ENCODE measurements around the gene NBL1. TPM values are rescaled to one million over a fixed set of nuclear protein-coding genes. Genes with fewer than 3 reads are reported as not detected.

NBL1 gene
- total RNA-seq, 2 donors from 2014 or later: 32.0 to 32.3 TPM

- ATAC-seq (no peak), DNase-seq (no peak)
- peaks cover 17% of the 10 kb centered on the region for H3K4me1 Mint-ChIP-seq
- H3K4me3 Mint-ChIP-seq: peak overlapping the region; percentile 66
- peaks cover 6% of the 10 kb centered on the region for H3K36me3 Mint-ChIP-seq (ENCODE audit: low read depth)
- no peaks in the 10 kb centered on the region for H3K27me3 Mint-ChIP-seq
- H3K9me3 ChIP-seq (ENCODE audit: control insufficient read depth, low read length, poor library complexity, severe bottlenecking): no peaks in the 10 kb centered on the region
- peak overlapping the region; percentile 71 for H3K27ac Mint-ChIP-seq
Measured at GRCh38 chr1:19689085-19689757, 45.1 kb downstream of the NBL1 start.

GRCh38 chr1:19689856-19690255 lies 45.7 kb downstream of the NBL1 start:
- Mint-ChIP-seq H3K27me3 (no peaks in the 10 kb centered on the region), H3K27ac (peak overlapping the region; percentile 8), H3K36me3 (ENCODE audit: low read depth) (peaks cover 6% of the 10 kb centered on the region), H3K4me3 (no peak overlapping the region), H3K4me1 (peaks cover 17% of the 10 kb centered on the region)
- no peak for ATAC-seq
- DNase-seq: no peak
- no peaks in the 10 kb centered on the region for H3K9me3 ChIP-seq (ENCODE audit: control insufficient read depth, low read length, poor library complexity, severe bottlenecking)

- Mint-ChIP-seq H3K27me3 (no peaks in the 10 kb centered on the region), H3K36me3 (ENCODE audit: low read depth) (peaks cover 6% of the 10 kb centered on the region), H3K27ac (peak overlapping the region; percentile 29), H3K4me3 (no peak overlapping the region), H3K4me1 (peaks cover 17% of the 10 kb centered on the region)
- DNase-seq (no peak), ATAC-seq (no peak)
- H3K9me3 ChIP-seq (ENCODE audit: control insufficient read depth, low read length, poor library complexity, severe bottlenecking): no peaks in the 10 kb centered on the region
Measured at GRCh38 chr1:19690342-19690741, 46.2 kb downstream of the NBL1 start.

- no peak for DNase-seq
Measured at GRCh38 chr1:19694298-19694697, 50.2 kb downstream of the NBL1 start.

GRCh38 chr1:19695772-19696171 lies 51.7 kb downstream of the NBL1 start:
- Mint-ChIP-seq H3K27me3 (no peaks in the 10 kb centered on the region), H3K4me1 (no peaks in the 10 kb centered on the region), H3K27ac (no peak overlapping the region), H3K36me3 (ENCODE audit: low read depth) (peaks cover 6% of the 10 kb centered on the region), H3K4me3 (no peak overlapping the region)
- ATAC-seq (no peak), DNase-seq (no peak)
- H3K9me3 ChIP-seq (ENCODE audit: control insufficient read depth, low read length, poor library complexity, severe bottlenecking): no peaks in the 10 kb centered on the region

More at GRCh38 chr1:19694298-19694697, 50.2 kb downstream of the NBL1 start:
- ATAC-seq: no peak
- no peak overlapping the region for H3K27ac Mint-ChIP-seq
- H3K27me3 Mint-ChIP-seq: no peaks in the 10 kb centered on the region
- peaks cover 9% of the 10 kb centered on the region for H3K36me3 Mint-ChIP-seq (ENCODE audit: low read depth)
- H3K9me3 ChIP-seq (ENCODE audit: control insufficient read depth, low read length, poor library complexity, severe bottlenecking): no peaks in the 10 kb centered on the region
- peaks cover 3% of the 10 kb centered on the region for H3K4me1 Mint-ChIP-seq
- H3K4me3 Mint-ChIP-seq: no peak overlapping the region

- H3K27ac Mint-ChIP-seq: no peak overlapping the region
- ATAC-seq (no peak), DNase-seq (no peak)
- H3K36me3 Mint-ChIP-seq (ENCODE audit: low read depth): peaks cover 3% of the 10 kb centered on the region
- no peaks in the 10 kb centered on the region for H3K9me3 ChIP-seq (ENCODE audit: control insufficient read depth, low read length, poor library complexity, severe bottlenecking)
- no peaks in the 10 kb centered on the region for H3K27me3 Mint-ChIP-seq
- H3K4me1 Mint-ChIP-seq: no peaks in the 10 kb centered on the region
- no peak overlapping the region for H3K4me3 Mint-ChIP-seq
Measured at GRCh38 chr1:19696820-19697219, 52.7 kb downstream of the NBL1 start.

GRCh38 chr1:19698181-19698580 lies 54.1 kb downstream of the NBL1 start:
- ATAC-seq: no peak
- Mint-ChIP-seq H3K36me3 (ENCODE audit: low read depth) (peaks cover 3% of the 10 kb centered on the region), H3K4me1 (no peaks in the 10 kb centered on the region), H3K27me3 (no peaks in the 10 kb centered on the region), H3K4me3 (no peak overlapping the region), H3K27ac (no peak overlapping the region)
- no peaks in the 10 kb centered on the region for H3K9me3 ChIP-seq (ENCODE audit: control insufficient read depth, low read length, poor library complexity, severe bottlenecking)
- DNase-seq: no peak

- Mint-ChIP-seq H3K4me3 (no peak overlapping the region), H3K27me3 (no peaks in the 10 kb centered on the region), H3K36me3 (ENCODE audit: low read depth) (peaks cover 3% of the 10 kb centered on the region), H3K4me1 (no peaks in the 10 kb centered on the region), H3K27ac (no peak overlapping the region)
- ATAC-seq (no peak), DNase-seq (no peak)
- H3K9me3 ChIP-seq (ENCODE audit: control insufficient read depth, low read length, poor library complexity, severe bottlenecking): no peaks in the 10 kb centered on the region
Measured at GRCh38 chr1:19700079-19700777, 56.1 kb downstream of the NBL1 start.

GRCh38 chr1:19703280-19703679 lies 59.2 kb downstream of the NBL1 start:
- Mint-ChIP-seq H3K36me3 (ENCODE audit: low read depth) (no peaks in the 10 kb centered on the region), H3K27me3 (no peaks in the 10 kb centered on the region), H3K4me3 (no peak overlapping the region), H3K27ac (no peak overlapping the region), H3K4me1 (no peaks in the 10 kb centered on the region)
- ATAC-seq (no peak), DNase-seq (no peak)
- no peaks in the 10 kb centered on the region for H3K9me3 ChIP-seq (ENCODE audit: control insufficient read depth, low read length, poor library complexity, severe bottlenecking)

GRCh38 chr1:19704247-19705113 lies 60.4 kb downstream of the NBL1 start:
- H3K4me1 Mint-ChIP-seq: no peaks in the 10 kb centered on the region
- H3K9me3 ChIP-seq (ENCODE audit: control insufficient read depth, low read length, poor library complexity, severe bottlenecking): no peaks in the 10 kb centered on the region
- H3K27ac Mint-ChIP-seq: peak overlapping the region; percentile 19
- ATAC-seq (peak; percentile 77), DNase-seq (peak; percentile 31 to 53 (median 32))
- no peak overlapping the region for H3K4me3 Mint-ChIP-seq
- no peaks in the 10 kb centered on the region for H3K36me3 Mint-ChIP-seq (ENCODE audit: low read depth)
- no peaks in the 10 kb centered on the region for H3K27me3 Mint-ChIP-seq

GRCh38 chr1:19705464-19705863 lies 61.4 kb downstream of the NBL1 start:
- no peak overlapping the region for H3K4me3 Mint-ChIP-seq
- peaks cover 3% of the 10 kb centered on the region for H3K4me1 Mint-ChIP-seq
- no peak for DNase-seq
- H3K36me3 Mint-ChIP-seq (ENCODE audit: low read depth): peaks cover 3% of the 10 kb centered on the region
- no peaks in the 10 kb centered on the region for H3K27me3 Mint-ChIP-seq
- no peak overlapping the region for H3K27ac Mint-ChIP-seq
- no peak for ATAC-seq
- H3K9me3 ChIP-seq (ENCODE audit: control insufficient read depth, low read length, poor library complexity, severe bottlenecking): no peaks in the 10 kb centered on the region

- Mint-ChIP-seq H3K27me3 (no peaks in the 10 kb centered on the region), H3K27ac (no peak overlapping the region), H3K4me1 (peaks cover 7% of the 10 kb centered on the region), H3K36me3 (ENCODE audit: low read depth) (peaks cover 3% of the 10 kb centered on the region), H3K4me3 (no peak overlapping the region)
- ATAC-seq (no peak), DNase-seq (no peak)
- no peaks in the 10 kb centered on the region for H3K9me3 ChIP-seq (ENCODE audit: control insufficient read depth, low read length, poor library complexity, severe bottlenecking)
Measured at GRCh38 chr1:19706136-19706535, 62.0 kb downstream of the NBL1 start.
